ENCODE measurements around the gene ADAMTSL4. TPM values are rescaled to one million over a fixed set of nuclear protein-coding genes. Genes with fewer than 3 reads are reported as not detected.

ADAMTSL4 gene
- total and polyA plus RNA-seq, 4 donors, result 23.2 to 104 (median 48.0) TPM

DNA sequence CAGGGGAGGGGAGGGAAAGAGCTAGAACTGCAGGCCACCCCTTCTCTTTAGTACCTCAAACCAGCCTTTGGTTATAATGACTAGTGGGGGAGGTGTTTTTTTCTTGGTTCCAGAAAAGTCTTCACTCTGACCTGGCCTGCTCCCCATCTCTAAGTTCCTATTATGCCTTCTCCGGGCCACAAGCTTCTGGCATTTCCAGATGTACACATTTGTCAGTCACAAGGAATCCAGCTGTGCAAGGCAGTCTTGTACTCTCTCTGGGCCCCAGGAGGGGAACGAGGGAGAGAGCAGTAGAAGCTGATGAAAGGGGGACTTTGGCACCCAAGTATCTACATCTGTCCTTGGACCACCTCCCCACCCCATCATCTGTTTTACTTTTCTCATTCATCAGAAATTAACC, 36.4 kb upstream of the ADAMTSL4 start:
- TF ChIP-seq, protein P1, sequence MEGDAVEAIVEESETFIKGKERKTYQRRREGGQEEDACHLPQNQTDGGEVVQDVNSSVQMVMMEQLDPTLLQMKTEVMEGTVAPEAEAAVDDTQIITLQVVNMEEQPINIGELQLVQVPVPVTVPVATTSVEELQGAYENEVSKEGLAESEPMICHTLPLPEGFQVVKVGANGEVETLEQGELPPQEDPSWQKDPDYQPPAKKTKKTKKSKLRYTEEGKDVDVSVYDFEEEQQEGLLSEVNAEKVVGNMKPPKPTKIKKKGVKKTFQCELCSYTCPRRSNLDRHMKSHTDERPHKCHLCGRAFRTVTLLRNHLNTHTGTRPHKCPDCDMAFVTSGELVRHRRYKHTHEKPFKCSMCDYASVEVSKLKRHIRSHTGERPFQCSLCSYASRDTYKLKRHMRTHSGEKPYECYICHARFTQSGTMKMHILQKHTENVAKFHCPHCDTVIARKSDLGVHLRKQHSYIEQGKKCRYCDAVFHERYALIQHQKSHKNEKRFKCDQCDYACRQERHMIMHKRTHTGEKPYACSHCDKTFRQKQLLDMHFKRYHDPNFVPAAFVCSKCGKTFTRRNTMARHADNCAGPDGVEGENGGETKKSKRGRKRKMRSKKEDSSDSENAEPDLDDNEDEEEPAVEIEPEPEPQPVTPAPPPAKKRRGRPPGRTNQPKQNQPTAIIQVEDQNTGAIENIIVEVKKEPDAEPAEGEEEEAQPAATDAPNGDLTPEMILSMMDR (IDR thresholded peaks at IDR 0.05; ENCODE audit: control extremely low read depth, extremely low read depth), result no peak
- H3K27me3 ChIP-seq (ENCODE audit: control insufficient read depth in 3 of 3, insufficient read depth in 3 of 3, low read length in 2 of 3), result no peaks in the 10 kb centered on the region
- no peak overlapping the region for H3K9ac ChIP-seq (ENCODE audit: insufficient read depth in 1 of 2, low read length in 2 of 2)
- ATAC-seq (ENCODE audit: insufficient read depth, low FRiP score), result no peak
- 82 to 92% methylated on average over 2 of the region's 2 CpGs for WGBS, 2 donors
- no peak overlapping the region for H3K27ac ChIP-seq (ENCODE audit: low read depth in 1 of 2, low read length in 1 of 2)
- DNase-seq, result no peak
- peaks cover 0 to 2% (median 0%) of the 10 kb centered on the region in 4 donors for H3K36me3 ChIP-seq (ENCODE audit: control insufficient read depth in 4 of 4, insufficient read depth in 4 of 4, low read length in 4 of 4)
- H3K9me3 ChIP-seq (ENCODE audit: control insufficient read depth in 4 of 4, insufficient read depth in 3 of 4, low read length in 3 of 4), result no peaks in the 10 kb centered on the region
- no peak overlapping the region for H3K4me3 ChIP-seq
- peaks cover 0 to 13% (median 8%) of the 10 kb centered on the region in 5 donors for H3K4me1 ChIP-seq (ENCODE audit: control insufficient read depth in 5 of 5, insufficient read depth in 5 of 5, low read length in 5 of 5)

DNA sequence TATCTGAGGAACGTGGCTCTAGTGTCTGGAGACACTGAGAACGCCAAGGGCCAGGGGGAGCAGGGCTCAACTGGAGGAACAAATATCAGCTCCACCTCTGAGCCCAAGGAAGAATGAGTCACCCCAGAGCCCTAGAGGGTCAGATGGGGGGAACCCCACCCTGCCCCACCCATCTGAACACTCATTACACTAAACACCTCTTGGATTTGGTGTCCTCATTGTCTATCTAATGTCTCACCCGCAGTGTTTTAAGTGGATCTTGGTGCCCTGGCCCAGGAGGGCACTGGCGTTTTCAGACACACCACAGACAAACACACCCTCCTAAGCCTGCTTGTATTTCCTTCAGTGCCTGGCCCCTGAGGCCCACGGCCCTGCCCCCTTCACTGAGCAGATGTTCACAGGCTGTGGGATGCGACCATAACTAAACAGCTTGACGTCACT, 35.8 kb upstream of the ADAMTSL4 start:
- ATAC-seq (ENCODE audit: insufficient read depth, low FRiP score) (no peak), DNase-seq (no peak)
- TF ChIP-seq, protein P1 (IDR thresholded peaks at IDR 0.05; ENCODE audit: control extremely low read depth, extremely low read depth), result no peak
- peaks cover 0 to 2% (median 0%) of the 10 kb centered on the region in 4 donors for H3K36me3 ChIP-seq (ENCODE audit: control insufficient read depth in 4 of 4, insufficient read depth in 4 of 4, low read length in 4 of 4)
- H3K4me1 ChIP-seq (ENCODE audit: control insufficient read depth in 5 of 5, insufficient read depth in 5 of 5, low read length in 5 of 5), result peaks cover 0 to 13% (median 4%) of the 10 kb centered on the region in 5 donors
- H3K27ac ChIP-seq (ENCODE audit: low read depth in 1 of 2, low read length in 1 of 2), result no peak overlapping the region
- whole genome bisulfite sequencing, 2 donors, result 87 to 93% methylated on average over 7 of the region's 7 CpGs
- H3K27me3 ChIP-seq (ENCODE audit: control insufficient read depth in 3 of 3, insufficient read depth in 3 of 3, low read length in 2 of 3), result no peaks in the 10 kb centered on the region
- no peaks in the 10 kb centered on the region for H3K9me3 ChIP-seq (ENCODE audit: control insufficient read depth in 4 of 4, insufficient read depth in 3 of 4, low read length in 3 of 4)
- no peak overlapping the region for H3K4me3 ChIP-seq
- H3K9ac ChIP-seq (ENCODE audit: insufficient read depth in 1 of 2, low read length in 2 of 2), result no peak overlapping the region

DNA sequence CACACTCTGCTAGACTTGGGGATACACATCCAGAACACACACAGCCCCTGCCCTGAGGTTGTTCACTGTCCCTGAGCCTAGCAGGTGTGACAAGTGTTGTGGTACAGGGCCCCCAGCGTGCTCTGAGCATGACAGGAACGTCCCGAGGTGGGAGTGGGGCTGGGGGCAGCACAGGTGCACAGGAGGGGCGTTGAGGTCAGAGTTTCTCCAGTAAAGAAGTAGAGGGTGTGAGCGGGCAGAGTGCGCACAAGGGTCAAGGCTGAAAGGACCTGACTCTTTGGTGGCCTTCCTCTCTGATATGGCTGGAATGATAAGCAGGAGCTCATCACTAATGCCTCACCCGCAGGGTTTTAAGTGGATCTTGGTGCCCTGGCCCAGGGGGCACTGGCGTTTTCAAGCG, 34.9 kb upstream of the ADAMTSL4 start:
- Histone ChIP-seq H3K4me3 (no peak overlapping the region), H3K9ac (ENCODE audit: insufficient read depth in 1 of 2, low read length in 2 of 2) (no peak overlapping the region), H3K27ac (ENCODE audit: low read depth in 1 of 2, low read length in 1 of 2) (no peak overlapping the region), H3K36me3 (ENCODE audit: control insufficient read depth in 4 of 4, insufficient read depth in 4 of 4, low read length in 4 of 4) (peaks cover 0 to 2% (median 0%) of the 10 kb centered on the region in 4 donors), H3K4me1 (ENCODE audit: control insufficient read depth in 5 of 5, insufficient read depth in 5 of 5, low read length in 5 of 5) (peaks cover 0 to 13% (median 3%) of the 10 kb centered on the region in 5 donors), H3K27me3 (ENCODE audit: control insufficient read depth in 3 of 3, insufficient read depth in 3 of 3, low read length in 2 of 3) (no peaks in the 10 kb centered on the region), H3K9me3 (ENCODE audit: control insufficient read depth in 4 of 4, insufficient read depth in 3 of 4, low read length in 3 of 4) (no peaks in the 10 kb centered on the region)
- ATAC-seq (ENCODE audit: insufficient read depth, low FRiP score) (no peak), DNase-seq (no peak)
- TF ChIP-seq, protein P1 (IDR thresholded peaks at IDR 0.05; ENCODE audit: control extremely low read depth, extremely low read depth), result no peak
- 93 to 98% methylated on average over 9 of the region's 9 CpGs for WGBS, 2 donors

DNA sequence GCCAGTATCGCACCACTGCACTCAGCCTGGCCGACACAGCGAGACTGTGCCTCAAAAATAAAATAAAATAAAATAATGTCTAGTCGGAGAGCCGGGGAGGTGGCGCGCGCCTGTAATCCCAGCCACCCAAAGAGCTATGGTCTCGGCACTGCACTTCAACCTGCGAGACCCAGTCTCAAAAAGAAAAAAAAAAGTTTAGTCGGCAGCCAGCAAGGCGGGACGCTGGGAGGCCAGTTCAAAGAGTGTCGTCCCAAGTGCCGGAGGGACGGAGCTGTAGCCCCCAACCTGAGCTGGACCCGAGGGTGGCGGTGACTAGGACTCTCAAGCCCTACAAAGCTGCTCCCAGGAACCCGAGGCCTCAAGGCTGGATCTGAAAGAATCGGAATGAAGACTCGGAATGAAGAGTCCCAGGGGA, 34.3 kb upstream of the ADAMTSL4 start:
- Histone ChIP-seq H3K4me3 (peak overlapping the region; percentile 30), H3K9me3 (ENCODE audit: control insufficient read depth in 4 of 4, insufficient read depth in 3 of 4, low read length in 3 of 4) (no peaks in the 10 kb centered on the region), H3K27me3 (ENCODE audit: control insufficient read depth in 3 of 3, insufficient read depth in 3 of 3, low read length in 2 of 3) (no peaks in the 10 kb centered on the region), H3K9ac (ENCODE audit: insufficient read depth in 1 of 2, low read length in 2 of 2) (peak overlapping the region; percentile 50 to 71), H3K4me1 (ENCODE audit: control insufficient read depth in 5 of 5, insufficient read depth in 5 of 5, low read length in 5 of 5) (peaks cover 0 to 13% (median 0%) of the 10 kb centered on the region in 5 donors), H3K27ac (ENCODE audit: low read depth in 1 of 2, low read length in 1 of 2) (peak overlapping the region; percentile 90 to 91), H3K36me3 (ENCODE audit: control insufficient read depth in 4 of 4, insufficient read depth in 4 of 4, low read length in 4 of 4) (peaks cover 0 to 2% (median 0%) of the 10 kb centered on the region in 4 donors)
- peak; percentile 8 for ATAC-seq (ENCODE audit: insufficient read depth, low FRiP score)
- no peak for DNase-seq
- TF ChIP-seq, protein P1 (IDR thresholded peaks at IDR 0.05; ENCODE audit: control extremely low read depth, extremely low read depth), result no peak
- WGBS, 2 donors, result 27 to 32% methylated on average over 21 of the region's 21 CpGs
